ENCODE results near the gene SLC29A2.

SLC29A2 gene

GRCh38 chr11:66314186-66314501 lies 57.4 kb downstream of the SLC29A2 start:
- intact Hi-C loops (cut with DNase I; ENCODE audit: low total_unique reads) = loop anchor here (5.0 kb wide), 2 partner anchors 33 to 73 kb away; partner anchors contain the start of genes B4GAT1 and BRMS1
- H3K4me1 ChIP-seq = peaks cover 0 to 50% (median 35%) of the 10 kb centered on the region in 4 donors
- no peaks in the 10 kb centered on the region for H3K36me3 ChIP-seq
- H3K9me3 ChIP-seq = no peaks in the 10 kb centered on the region
- H3K27ac ChIP-seq = peak overlapping the region; percentile 57 to 69
- TF ChIP-seq CTCF (IDR thresholded peaks at IDR 0.05) = no peak
- peak overlapping the region in 1 of 2 donors; percentile 58 for H3K4me3 ChIP-seq
- DNase-seq = no peak
- H3K27me3 ChIP-seq = peaks cover 0 to 44% of the 10 kb centered on the region in 2 donors

DNA sequence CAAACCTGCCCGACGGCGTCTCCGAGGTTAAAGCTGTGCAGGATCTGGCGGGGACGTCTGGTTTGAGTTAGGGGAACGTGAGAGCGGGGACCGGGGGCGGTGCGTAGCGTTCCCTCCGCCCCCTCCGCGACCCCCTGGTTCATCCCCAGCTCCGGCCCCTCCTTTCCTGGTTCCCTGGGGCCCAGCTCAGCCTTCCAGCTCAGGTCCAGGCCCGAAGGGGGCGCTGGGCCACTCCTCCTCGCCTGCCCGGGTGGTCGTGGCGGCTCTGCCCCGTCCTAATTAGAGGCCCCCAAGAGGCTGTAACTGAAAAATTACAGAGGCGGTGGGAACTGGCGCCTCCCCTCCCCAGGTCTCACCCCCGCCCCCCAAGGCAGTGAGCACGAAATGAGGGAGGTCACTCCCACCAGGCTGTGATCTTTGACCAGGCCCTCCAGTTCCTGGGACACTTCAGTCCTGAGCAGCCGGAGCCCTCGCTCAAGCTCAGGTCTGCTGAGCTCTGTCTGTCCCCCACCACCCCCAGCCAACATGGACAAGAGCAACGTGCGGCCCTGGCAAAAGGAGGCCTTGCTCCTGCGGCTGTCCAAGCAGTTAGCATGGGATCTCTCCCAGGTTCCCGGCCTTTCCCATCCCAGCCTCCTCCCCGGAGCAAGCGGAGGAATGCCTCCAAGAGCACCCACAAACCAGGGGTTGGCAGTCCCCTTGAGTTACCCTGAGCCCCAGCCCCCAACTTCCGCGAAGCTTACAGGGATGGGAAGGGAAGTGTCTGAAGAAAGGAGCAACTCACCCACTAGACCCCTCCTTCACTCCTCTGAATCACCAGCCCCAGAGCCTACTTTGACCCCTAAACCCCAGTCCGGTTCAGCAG lies 58.0 kb downstream of the SLC29A2 start:
- Histone ChIP-seq H3K27ac (peak overlapping the region; percentile 57 to 69), H3K4me1 (peaks cover 0 to 44% (median 35%) of the 10 kb centered on the region in 4 donors), H3K9me3 (no peaks in the 10 kb centered on the region), H3K27me3 (peaks cover 0 to 44% of the 10 kb centered on the region in 2 donors), H3K4me3 (peak overlapping the region; percentile 49 to 58), H3K36me3 (no peaks in the 10 kb centered on the region)
- intact Hi-C loops (cut with DNase I; ENCODE audit: low total_unique reads) = loop anchor here (5.0 kb wide), 2 partner anchors 34 to 74 kb away; partner anchors contain the start of genes B4GAT1 and BRMS1
- DNase-seq = no peak
- no peak for TF ChIP-seq CTCF (IDR thresholded peaks at IDR 0.05)

GRCh38 chr11:66312549-66313320 lies 58.8 kb downstream of the SLC29A2 start:
- DNase-seq = peak; percentile 99
- Histone ChIP-seq H3K27ac (peak overlapping the region; percentile 57 to 69), H3K9me3 (no peaks in the 10 kb centered on the region), H3K27me3 (peaks cover 0 to 39% of the 10 kb centered on the region in 2 donors), H3K4me1 (peaks cover 0 to 37% (median 31%) of the 10 kb centered on the region in 4 donors), H3K4me3 (peak overlapping the region; percentile 49 to 58), H3K36me3 (no peaks in the 10 kb centered on the region)
- TF ChIP-seq CTCF (IDR thresholded peaks at IDR 0.05) = no peak
- intact Hi-C loops (cut with DNase I; ENCODE audit: low total_unique reads) = loop anchor here (5.0 kb wide), 2 partner anchors 35 to 75 kb away; partner anchors contain the start of genes B4GAT1 and BRMS1

Data from tibial artery (tissue), 4 donors.